HEK293T (cell line): Measurements from ENCODE around the gene RPA1.

ENCODE experiments used
- ARNT ChIP-seq: fragments of 450-650 bp; IDR thresholded peaks from 2 replicates; pipeline ENCODE4 v1.6.1; 2017; ENCODE audit warnings: mild to moderate bottlenecking
- BHLHE40 ChIP-seq: fragments of 450-650 bp; IDR thresholded peaks from 2 replicates; pipeline ENCODE4 v1.6.1; 2016; ENCODE audit warnings: mild to moderate bottlenecking, moderate library complexity, borderline replicate concordance
- ELF4 ChIP-seq: fragments of 450-650 bp; IDR thresholded peaks from 2 replicates; pipeline ENCODE4 v1.6.1; 2017; ENCODE audit warnings: antibody characterized with exemption
- FOXK2 ChIP-seq: fragments of 450-650 bp; IDR thresholded peaks from 2 replicates; pipeline ENCODE4 v1.6.1; 2016; ENCODE audit warnings: mild to moderate bottlenecking
- FOXM1 ChIP-seq: fragments of 450-650 bp; IDR thresholded peaks from 2 replicates; pipeline ENCODE4 v1.6.1; 2017; ENCODE audit warnings: mild to moderate bottlenecking, borderline replicate concordance
- SP1 ChIP-seq: fragments of 450-650 bp; IDR thresholded peaks from 2 replicates; pipeline ENCODE4 v1.6.1; 2017
- SUZ12 ChIP-seq: fragments of 450-650 bp; IDR thresholded peaks from 2 replicates; pipeline ENCODE4 v1.6.1; 2016; ENCODE audit warnings: mild to moderate bottlenecking
- TARDBP ChIP-seq: fragments of 450-650 bp; IDR thresholded peaks from 2 replicates; pipeline ENCODE4 v1.6.1; 2016

- no peak for TF ChIP-seq BHLHE40
- TF ChIP-seq SUZ12: no peak
- no peak for TF ChIP-seq SP1
- no peak for TF ChIP-seq ELF4
- TF ChIP-seq TARDBP: no peak
- no peak for TF ChIP-seq FOXK2
- TF ChIP-seq ARNT: no peak
- TF ChIP-seq FOXM1: no peak
These were observed 43.9 kb upstream of the RPA1 start for GRCh38 chr17:1785930-1786329.
